Transverse colon (tissue), 3 donors: ENCODE measurements around the gene PLGRKT.

Experiments
- EP300 ChIP-seq: sonication (generic); formaldehyde crosslinking; IDR thresholded peaks from one replicate; pipeline ENCODE4 v1.6.1; 2017; ENCODE audit warnings: antibody characterized with exemption, low read depth
- POLR2A ChIP-seq: fragments of 450-650 bp; IDR thresholded peaks from one replicate; pipeline ENCODE4 v1.6.1; 2016; ENCODE audit warnings: antibody characterized with exemption, mild to moderate bottlenecking, moderate library complexity
- TF ChIP-seq, protein P1 (sequence below), 5 experiments: fragments of 200-600 bp in 3 of 5; fragments of 450-650 bp in 2 of 5; sonication (generic) in 3 of 5; IDR thresholded peaks; 1 replicate in 2 of 5; 2 replicates in 3 of 5; pipeline ENCODE4 v1.5.1; 2016 to 2017; ENCODE audit warnings: antibody characterized with exemption in 5 of 5, inconsistent platforms in 3 of 5, mild to moderate bottlenecking in 2 of 5, moderate library complexity in 1 of 5

DNA sequence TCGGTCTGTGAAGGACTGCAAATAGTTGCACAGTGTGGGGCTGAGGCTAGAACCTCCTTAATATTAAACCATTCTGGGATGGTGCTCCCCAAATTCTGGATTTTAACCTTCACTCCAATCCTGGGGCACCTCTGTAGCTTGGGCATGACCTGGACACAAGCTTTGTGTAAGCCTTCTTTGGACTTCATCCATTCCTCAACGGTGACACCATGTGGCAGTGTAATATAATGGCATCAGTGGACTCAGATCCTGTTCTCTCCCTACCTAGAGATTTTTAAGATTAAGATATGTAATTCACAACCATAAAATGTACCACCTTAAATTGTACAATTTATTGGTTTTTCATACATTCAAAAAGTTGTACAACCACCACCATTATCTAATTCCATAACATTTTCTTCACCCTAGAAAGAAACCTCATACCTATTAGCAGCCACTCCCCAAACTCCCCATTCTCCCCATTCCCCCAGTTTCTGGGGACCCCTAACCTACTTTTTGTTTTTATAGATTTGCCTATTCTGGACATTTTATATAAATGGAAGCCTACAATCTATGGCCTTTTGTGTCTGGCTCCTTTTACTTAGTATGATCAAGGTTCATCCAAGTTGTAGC lies 4.8 kb upstream of the PLGRKT start:
- TF ChIP-seq POLR2A: no peak
- no peak for TF ChIP-seq EP300
- TF ChIP-seq, protein P1, sequence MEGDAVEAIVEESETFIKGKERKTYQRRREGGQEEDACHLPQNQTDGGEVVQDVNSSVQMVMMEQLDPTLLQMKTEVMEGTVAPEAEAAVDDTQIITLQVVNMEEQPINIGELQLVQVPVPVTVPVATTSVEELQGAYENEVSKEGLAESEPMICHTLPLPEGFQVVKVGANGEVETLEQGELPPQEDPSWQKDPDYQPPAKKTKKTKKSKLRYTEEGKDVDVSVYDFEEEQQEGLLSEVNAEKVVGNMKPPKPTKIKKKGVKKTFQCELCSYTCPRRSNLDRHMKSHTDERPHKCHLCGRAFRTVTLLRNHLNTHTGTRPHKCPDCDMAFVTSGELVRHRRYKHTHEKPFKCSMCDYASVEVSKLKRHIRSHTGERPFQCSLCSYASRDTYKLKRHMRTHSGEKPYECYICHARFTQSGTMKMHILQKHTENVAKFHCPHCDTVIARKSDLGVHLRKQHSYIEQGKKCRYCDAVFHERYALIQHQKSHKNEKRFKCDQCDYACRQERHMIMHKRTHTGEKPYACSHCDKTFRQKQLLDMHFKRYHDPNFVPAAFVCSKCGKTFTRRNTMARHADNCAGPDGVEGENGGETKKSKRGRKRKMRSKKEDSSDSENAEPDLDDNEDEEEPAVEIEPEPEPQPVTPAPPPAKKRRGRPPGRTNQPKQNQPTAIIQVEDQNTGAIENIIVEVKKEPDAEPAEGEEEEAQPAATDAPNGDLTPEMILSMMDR (IDR thresholded peaks at IDR 0.05): peak; percentile 42 to 52 (median 48)
